Esophagus muscularis mucosa (tissue), 2 donors: Measurements from ENCODE around the gene ZNF182.
"Not testable (repeated sequence)": the region's sequence is repeated elsewhere in the genome, so short reads cannot be mapped to it uniquely, and the experiment has no call there.

Experiments used
- POLR2A ChIP-seq: fragments of 450-650 bp; IDR thresholded peaks from one replicate; pipeline ENCODE4 v1.6.1; 2017; ENCODE audit warnings: antibody characterized with exemption, moderate library complexity, mild to moderate bottlenecking, low read depth
- POLR2AphosphoS5 ChIP-seq, 2 donors: sonication (generic); formaldehyde crosslinking; IDR thresholded peaks; one replicate each; pipeline ENCODE4 v1.6.1; 2017; ENCODE audit warnings: antibody characterized with exemption in 2 of 2

- TF ChIP-seq POLR2A; POLR2AphosphoS5 (IDR thresholded peaks at IDR 0.05): not testable (repeated sequence)
These were observed 23.8 kb upstream of the ZNF182 start for GRCh38 chrX:48027545-48027944.
